HG02840 (cell line): ENCODE data around the gene NPIPB2.
"Not testable (repeated sequence)": the region's sequence is repeated elsewhere in the genome, so short reads cannot be mapped to it uniquely, and the experiment has no call there.

Experiments used
- ATAC-seq: cut with Tn5 transposase; IDR thresholded peaks from one replicate; pipeline ENCODE4 v1.9.1; 2021; ENCODE audit warnings: mild to moderate bottlenecking, moderate library complexity, moderate number of reproducible peaks; ENCODE audit not compliant: unreplicated experiment, low FRiP score

NPIPB2 gene

GRCh38 chr16:11941945-11942344, at the start of gene NPIPB2:
TSS of gene NPIPB2 (minus strand) at chr16:11942045. CDS start at chr16:11942045, 0 bp downstream.
- not testable (repeated sequence) for ATAC-seq

- peak; percentile 43 for ATAC-seq
Measured at GRCh38 chr16:11990702-11991390, 49.0 kb upstream of the NPIPB2 start.

- no peak for ATAC-seq
Measured at GRCh38 chr16:11988258-11988978, 46.6 kb upstream of the NPIPB2 start.

- ATAC-seq = no peak
Measured at GRCh38 chr16:11986521-11987057, 44.7 kb upstream of the NPIPB2 start.

- ATAC-seq = no peak
Measured at GRCh38 chr16:11985250-11985649, 43.4 kb upstream of the NPIPB2 start.

- ATAC-seq = no peak
Measured at GRCh38 chr16:11980136-11980844, 38.4 kb upstream of the NPIPB2 start.

- ATAC-seq = no peak
Measured at GRCh38 chr16:11979013-11979672, 37.3 kb upstream of the NPIPB2 start.

- no peak for ATAC-seq
Measured at GRCh38 chr16:11978080-11978479, 36.2 kb upstream of the NPIPB2 start.

- no peak for ATAC-seq
Measured at GRCh38 chr16:11977376-11978041, 35.7 kb upstream of the NPIPB2 start.

GRCh38 chr16:11976850-11977375, 35.1 kb upstream of the NPIPB2 start:
- ATAC-seq = peak; percentile 11

GRCh38 chr16:11973070-11973469, 31.2 kb upstream of the NPIPB2 start:
- no peak for ATAC-seq

- ATAC-seq = no peak
Measured at GRCh38 chr16:11972128-11972527, 30.3 kb upstream of the NPIPB2 start.

GRCh38 chr16:11970292-11970691, 28.4 kb upstream of the NPIPB2 start:
- ATAC-seq = not testable (repeated sequence)

GRCh38 chr16:11968577-11968976, 26.7 kb upstream of the NPIPB2 start:
- no peak for ATAC-seq

GRCh38 chr16:11967195-11967911, 25.5 kb upstream of the NPIPB2 start:
- ATAC-seq = no peak

- no peak for ATAC-seq
Measured at GRCh38 chr16:11966173-11966572, 24.3 kb upstream of the NPIPB2 start.

- peak; percentile 64 for ATAC-seq
Measured at GRCh38 chr16:11964761-11965551, 23.1 kb upstream of the NPIPB2 start, which contains the start of gene TNFRSF17. TSS of gene TNFRSF17 (plus strand) at chr16:11965210. CDS start at chr16:11965325, 115 bp downstream.

GRCh38 chr16:11963706-11964105, 21.9 kb upstream of the NPIPB2 start:
- ATAC-seq = no peak
